Measurements from ENCODE around the gene APLNR.

Gene APLNR

DNA sequence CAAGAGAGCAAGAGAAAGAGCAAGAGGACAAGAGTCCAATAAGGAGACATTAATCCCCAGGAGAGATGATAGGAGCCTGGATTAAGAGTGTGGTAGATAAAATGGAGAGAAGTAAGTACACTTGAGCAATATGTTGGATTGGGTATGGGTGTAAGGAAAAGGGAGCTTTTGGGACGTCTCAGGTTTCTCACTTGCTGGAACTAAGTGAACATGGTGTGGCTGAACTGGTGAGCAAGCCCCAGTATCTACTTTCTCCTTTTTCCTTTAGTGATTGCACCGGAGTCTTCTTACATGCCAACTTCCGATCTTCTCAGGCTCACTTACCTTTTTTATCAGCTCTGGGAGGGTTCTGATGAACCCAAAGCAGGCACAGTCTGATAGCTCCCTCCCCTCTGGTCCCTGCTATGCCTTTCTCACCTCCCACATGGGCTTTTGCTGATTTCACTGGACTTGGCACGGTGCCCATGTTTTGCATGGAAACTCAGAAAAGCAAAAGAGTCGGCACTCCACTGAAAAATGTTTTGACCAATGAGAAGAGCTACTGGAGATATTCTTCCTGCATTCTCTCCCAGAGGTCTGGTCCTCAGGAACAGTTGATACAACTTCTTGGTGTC lies 14.5 kb upstream of the APLNR start:
- DNase-seq (ENCODE audit: low spot score) = no peak

DNA sequence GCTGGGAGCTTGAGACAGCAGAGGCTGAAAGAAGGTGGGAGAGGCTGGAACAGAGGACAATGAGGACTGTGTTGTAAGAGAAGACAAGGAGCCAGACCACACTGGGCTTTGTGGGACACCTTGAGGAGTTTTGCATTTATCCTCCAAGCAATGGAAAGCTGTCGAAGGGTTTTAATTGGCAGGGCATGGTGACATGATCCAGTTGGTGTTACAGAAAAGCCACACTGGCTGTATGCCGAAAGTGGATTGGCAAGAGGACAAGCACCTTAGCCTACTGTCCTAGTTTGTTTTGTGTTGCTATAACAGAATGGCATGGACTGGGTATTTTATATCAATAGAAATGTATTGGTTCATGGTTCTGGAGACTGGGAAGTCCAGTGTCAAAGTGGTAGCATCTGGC lies 14.0 kb upstream of the APLNR start:
- DNase-seq (ENCODE audit: low spot score) = no peak

DNA sequence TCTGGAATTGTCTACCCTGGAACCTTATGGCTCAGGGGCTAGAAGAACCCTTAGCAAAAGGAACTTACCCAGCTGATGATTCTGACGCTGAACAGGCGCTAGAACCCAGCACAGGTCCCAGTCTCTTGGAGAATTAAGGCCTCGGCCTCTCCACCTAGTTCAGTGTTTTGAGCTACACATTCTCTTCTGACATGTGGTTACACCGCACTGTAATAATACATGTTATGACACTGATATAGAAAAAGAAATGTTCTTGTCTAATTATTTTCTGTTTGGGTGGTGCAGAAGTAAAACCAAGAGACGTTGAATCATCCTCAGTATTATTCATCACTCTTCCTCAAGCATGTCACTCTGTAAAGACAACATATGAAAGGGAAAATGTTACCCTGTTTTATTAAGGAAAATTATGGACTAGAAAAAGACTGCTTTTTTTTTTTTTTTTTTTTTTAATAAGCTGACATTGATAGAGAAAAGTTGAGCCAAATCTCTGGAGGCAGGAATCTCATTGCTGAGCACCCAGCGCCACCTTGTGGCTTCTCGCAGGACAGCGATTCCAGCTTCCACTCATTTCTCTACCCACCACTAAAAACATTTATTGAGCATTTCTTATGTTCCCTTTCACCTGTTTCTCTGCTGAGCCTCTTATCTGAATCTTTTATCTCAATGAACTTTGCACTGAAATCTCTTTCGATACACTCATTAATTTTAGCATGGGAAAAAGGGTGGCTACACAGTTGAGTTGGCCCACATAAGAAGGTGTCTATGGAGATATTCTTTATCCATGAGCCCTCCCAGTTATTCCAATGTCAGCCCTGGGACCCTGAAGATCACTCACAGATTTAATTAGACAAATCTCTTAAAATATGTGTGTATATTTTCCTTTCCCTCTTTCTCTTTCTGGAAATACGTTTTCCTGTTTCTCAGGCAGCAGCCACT lies 12.6 kb upstream of the APLNR start:
- DNase-seq (ENCODE audit: low spot score) = no peak

DNA sequence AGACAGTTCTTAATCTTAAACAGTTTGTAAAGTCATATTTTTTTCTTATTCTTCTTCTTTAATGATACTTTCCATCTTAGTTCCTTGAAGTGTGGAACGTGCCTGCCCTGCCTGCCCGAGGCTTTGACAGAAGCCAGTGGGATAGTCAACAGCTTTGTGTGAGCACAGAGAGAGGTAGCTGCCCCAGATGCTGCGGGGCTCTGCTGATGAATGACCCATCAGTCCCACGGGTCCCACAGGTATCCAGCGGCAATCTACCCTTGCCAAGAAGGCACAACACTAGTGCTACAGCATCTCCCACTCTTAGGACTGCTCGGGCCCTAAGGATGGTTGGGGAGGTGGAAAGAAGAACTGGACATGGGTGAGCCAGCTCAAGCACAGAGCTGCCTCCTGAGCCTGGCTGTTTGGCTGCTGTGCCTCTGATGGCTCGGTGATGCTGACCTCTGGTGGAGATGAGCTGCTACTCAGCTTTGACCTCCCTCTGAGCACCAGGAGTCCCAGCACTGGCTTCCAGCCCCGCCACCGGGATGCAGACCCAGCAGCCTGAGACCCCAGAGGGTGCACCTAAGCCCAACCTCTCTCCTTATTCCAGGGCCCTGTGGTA lies 11.8 kb upstream of the APLNR start:
- DNase-seq (ENCODE audit: low spot score) = peak; percentile 88

DNA sequence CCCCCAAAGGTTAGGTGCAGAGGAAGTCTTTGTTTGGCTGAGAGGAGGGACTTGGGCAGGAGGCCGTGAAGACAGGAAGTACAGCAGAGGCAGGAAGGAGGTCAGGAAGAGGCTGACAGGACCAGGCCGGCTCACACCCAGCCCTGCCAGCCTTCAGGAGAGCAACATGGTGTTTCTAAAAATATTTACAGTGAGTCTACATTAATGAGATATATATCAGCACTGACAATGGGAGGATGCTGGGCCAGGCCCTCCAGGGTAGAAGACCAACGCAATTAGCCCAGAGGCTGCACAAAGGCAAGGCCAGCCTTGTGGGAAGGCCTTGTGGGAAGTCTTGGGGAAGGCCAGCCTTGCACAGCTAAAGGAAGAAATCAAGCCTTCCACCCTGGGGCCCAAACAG lies 7.9 kb upstream of the APLNR start:
- DNase-seq (ENCODE audit: low spot score) = no peak

DNA sequence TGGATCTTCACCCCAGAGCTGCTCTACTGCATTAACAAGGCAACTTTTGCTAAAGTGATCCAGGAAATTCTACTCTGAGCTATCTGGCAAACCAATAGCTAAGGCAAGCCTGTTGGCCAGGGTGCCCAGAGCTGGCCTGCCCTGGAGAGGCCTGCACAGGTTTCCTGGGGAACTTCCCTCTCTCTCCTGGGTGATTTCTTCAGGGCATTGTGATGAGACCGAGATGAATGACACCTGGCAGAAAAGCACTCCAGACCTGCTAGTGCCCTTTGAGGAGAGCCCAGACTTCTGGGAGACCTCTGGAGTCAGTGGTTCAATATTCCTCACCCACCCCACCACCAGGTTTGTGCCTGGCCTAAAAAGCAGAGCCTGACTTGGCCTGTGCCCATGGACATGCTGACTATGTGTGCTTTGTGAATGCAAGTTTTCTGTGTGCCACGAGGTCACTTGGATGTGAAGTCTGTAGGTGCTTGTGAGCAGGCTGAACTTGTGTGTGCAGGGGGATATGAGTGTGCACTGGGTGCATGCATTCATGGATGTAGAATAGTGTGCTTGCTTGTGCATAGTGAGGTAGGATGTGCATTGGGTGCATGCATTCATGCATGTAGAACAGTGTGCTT lies 4.4 kb upstream of the APLNR start:
- DNase-seq (ENCODE audit: low spot score) = no peak

DNA sequence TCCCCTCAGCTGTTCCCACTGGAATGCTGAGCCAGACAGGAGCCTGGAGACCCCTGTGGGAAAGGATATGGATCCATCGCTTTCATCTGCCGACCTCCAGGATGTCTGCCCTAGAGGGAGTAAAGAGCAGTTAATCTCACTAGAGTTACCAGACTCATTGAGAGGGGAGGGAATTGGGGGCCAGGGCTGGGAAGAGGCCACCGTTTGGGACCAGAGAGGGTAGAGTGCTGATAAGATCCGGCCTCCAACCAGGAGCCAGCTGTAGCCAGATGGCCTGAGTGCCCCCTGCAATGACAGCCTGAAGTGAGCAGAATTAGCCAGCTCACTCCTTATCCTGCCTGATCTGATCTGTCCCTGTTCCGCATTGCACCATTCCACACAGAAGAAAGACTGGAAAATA lies 3.7 kb upstream of the APLNR start:
- DNase-seq (ENCODE audit: low spot score) = no peak

DNA sequence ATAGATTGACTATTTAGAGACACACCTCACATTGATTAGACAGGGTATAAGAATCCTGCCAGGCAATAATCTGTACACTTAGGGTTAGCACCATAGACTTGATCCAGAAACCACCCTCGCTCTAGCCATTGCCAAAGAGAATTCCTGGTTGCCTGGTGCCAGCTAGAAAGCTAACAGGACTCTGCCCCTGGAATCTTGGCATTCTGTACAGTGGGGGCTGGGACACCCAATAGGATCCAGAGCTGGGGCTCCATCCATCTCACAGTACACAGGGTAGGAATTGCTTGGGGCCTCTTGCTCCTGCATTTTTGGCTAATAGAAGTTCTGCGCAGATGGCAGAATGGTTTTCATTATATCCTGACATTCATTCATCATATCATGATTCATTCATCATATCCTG lies 3.0 kb upstream of the APLNR start:
- DNase-seq (ENCODE audit: low spot score) = no peak

DNA sequence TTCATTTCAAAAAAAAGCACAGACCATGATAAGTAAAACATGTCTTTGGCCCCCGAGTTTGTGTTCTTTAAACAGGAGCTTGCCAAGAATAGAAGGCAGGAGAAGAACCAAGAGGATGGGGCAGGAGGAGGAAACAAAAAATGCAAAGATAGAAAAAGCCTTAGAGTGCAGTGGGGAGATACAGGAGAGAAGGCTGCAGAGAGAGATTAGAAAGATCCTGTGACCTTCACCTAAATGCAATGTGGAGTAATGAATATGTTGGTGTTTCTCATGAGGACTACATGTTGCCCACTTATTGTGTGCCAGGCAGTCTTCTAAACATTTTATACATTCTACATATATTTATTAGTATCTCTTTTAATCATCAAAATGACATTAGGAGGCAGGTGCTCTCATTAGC lies 2.3 kb upstream of the APLNR start:
- no peak for DNase-seq (ENCODE audit: low spot score)

DNA sequence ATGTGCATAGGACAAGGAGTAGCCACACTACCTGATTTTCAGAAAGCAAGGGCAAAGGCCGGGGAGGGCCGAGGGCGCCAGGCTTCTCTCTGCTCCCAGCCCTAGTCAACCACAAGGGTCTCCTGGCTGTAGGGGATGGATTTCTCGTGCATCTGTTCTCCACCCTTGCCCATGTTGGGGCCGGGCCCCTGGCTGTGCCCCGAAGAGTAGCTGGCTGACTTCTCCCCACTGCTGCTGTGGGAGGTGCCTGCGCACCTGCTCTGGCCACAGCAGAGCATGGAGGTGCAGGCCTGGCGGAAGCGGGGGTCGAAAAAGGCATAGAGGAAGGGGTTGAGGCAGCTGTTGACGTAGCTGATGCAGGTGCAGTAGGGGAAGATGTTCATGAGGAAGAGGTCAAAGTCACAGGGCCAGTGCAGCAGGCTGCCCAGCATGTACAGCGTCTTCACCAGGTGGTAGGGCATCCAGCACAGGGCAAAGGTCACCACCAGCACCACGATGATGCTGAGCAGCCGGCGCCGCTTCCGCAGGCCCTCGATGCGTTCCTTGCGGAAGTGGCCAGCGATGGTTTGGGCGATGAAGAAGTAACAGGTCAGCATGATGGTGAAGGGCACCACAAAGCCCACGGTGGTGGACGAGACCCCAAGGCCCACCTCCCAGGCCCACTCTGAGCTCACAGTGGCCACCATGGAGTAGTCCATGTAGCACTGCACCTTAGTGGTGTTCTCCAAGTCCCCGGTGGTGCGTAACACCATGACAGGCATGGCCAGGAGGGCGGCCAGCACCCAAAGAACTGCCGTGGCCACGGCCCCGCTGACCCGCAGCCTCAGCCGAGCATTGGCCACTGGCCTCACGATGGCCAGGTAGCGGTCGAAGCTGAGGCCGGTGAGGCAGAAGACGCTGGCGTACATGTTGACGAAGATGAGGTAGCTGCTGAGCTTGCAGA lies 1.0 kb downstream of the APLNR start:
- no peak for DNase-seq (ENCODE audit: low spot score)

DNA sequence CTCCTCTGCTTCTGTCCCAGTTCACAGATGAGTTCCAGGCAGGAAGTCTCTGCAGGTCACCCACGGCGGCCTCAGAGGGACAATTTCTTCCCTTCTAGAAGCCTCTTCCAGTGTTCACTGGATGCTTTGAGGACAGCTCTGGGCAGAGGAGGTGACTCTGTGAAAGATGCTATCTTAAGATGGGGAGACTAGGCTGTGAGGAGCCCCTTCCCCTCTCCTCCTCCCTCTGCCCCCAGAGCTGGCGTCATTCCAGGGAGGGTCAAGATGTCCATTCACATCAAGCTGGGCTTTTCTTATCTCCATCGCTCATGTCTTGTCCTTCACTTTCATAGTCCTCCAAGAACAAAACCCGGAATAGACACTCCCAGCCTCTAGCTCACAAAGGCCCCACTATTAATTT lies 3.3 kb downstream of the APLNR start:
- no peak for DNase-seq (ENCODE audit: low spot score)

DNA sequence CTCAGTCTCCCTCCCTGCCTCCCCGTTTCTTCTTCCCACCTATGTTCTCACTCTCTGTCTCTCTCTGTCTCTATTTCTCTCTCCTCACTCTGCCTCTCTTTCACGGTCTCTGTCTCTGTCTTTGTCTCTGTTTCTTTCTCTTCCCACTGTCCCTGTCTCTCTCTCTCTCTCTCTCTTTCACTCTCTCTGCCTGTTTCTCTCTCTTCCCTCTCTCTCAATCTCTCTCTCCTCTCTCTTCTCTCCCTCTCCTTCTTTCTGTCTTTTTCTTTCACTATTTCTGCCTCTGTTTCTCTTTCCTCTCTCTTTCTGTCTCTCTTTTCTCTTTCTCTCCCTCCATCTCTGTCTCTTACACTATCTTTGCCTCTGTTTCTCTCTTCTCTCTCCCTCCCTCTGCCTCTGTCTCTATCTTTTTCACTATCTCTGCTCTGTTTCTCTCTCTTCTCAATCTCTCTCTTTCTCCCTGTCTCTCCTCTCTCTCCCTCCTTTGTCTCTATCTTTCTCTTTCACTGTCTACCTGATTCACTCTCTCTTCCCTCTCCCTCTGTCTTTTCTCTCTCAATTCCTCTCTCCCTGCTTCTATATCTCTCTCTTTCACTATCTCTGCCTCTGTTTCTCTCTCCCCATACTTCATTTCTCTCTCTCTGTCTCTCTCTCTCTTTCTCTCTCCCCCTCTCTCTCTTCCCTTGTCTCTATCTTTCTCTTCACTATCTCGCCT lies 5.4 kb downstream of the APLNR start:
- DNase-seq (ENCODE audit: low spot score) = no peak

DNA sequence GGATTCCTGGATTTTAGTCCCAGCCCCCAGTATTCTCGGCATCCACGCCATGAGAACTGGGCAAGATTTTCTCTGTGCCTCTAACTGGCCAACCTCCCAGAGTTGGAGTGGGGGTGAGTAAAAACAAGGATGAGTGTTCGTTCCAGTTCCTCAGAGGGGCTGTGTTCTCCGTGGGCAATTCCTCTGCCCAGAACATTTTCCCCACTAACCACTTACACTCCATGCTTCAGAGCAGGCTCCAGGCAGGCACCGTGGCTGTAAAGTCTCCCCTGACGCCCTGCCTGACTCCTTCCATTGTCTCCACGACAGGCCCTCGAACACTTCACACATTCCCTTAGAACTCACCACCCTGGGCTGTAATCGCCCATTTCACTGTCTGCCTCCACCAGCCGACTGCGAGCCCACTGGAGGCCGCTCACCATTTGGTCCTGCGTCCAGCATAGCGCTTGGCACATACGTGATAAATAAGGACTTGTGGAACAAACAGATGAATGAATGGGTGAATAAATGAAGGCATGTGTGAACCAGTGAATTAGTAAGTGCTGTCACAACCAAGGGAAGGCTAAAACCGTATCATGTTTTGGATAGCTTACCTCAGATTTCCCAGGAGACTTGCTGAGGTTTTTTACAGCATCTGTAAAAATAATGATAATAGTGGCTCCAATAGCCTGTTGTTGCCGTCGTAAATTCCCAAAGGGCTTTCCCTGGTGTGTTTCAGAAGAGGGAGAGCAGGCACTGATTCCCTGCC lies 6.1 kb downstream of the APLNR start:
- no peak for DNase-seq (ENCODE audit: low spot score)

DNA sequence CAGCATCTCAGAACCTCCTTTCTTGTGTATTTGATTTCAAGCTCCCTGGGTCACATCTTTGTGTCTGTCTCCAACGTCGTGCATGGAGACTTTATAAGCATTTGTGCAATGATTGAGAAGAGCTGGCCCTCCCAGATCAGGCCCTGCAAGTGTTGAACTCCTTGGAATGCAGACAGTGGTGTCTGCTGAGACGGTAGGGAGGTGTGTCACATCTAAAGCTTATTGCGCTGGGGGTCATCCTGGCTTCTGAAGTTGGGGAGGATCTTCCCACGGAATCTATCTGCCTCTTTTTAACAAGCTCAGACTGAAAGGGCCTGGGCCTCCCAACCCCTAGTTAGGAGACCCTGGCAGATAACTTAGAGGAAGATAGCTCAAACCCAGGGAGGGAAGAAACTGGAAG lies 6.7 kb downstream of the APLNR start:
- no peak for DNase-seq (ENCODE audit: low spot score)

DNA sequence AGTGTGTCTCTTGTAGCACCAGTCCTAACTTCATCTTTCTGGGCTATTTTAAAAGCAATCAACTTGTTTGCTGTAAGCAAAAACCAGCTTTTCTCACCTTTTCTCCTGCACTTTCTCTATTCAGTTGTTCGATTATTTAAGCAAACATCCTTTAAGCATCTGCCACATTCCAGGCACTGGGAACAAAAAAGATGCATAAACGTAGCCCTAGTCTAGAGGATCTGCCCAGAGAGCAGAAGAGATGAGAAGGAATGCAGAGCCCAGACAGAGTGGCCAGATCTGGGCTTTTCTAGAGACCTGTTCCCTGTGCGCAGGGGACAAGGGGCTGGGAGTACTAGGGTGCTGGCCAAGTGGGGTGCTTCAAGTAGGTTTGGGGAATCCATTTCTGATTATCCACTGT lies 8.4 kb downstream of the APLNR start:
- no peak for DNase-seq (ENCODE audit: low spot score)

DNA sequence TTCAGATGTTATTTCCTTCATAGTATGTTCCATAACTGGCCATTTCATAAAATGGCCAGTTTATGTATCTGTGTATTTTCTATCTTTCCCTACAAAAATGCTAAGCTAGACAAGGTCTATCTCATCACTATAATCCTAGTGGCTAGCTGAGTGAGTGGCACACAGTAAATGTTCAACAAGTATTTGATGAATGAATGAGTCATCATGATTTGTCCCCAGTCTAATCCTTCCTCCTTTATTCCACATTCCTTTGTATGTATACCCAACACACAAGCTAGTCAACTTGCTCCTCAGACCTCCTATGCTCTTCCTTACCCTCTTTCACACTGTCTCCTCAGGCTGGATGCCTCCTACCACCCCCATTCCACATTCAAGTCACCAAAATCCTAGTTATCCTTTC lies 12.5 kb downstream of the APLNR start:
- no peak for DNase-seq (ENCODE audit: low spot score)

DNA sequence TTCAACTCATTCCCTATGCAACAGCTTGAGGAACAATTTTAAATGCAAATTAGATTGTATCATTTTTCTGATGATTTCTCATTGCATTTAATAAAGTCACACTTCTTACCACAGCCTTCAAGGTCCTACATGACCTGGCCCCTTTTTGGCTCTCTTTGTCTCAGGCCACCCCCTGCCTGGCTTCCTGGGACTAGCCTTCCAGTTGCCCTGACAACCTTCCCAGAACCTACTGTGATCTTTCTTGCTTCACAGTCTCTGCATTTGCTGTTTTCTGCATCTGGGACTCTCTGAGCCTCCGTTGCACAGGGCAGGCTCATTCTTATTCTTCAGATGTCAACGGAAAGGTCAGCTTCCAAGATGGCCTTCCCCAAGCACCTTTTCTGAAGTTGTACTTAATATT lies 12.9 kb downstream of the APLNR start:
- DNase-seq (ENCODE audit: low spot score) = no peak

DNA sequence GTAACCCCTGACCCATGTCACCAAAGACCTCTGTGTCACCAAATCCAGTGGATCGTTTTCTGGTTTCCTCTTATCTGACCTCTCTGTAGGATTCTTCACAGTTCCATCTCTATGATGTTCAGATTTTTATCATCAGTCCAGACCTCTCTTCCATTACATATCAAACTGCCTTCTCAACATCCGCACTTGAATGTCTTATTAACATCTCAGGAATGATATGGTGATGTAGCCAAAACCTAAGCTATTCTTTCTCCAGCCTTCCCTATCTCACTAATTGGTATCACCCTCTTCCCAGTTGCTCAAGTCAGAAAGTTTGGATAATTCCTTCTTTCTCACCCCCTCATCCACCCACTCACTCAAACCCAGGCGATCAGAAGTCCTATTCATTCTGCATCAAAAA lies 13.4 kb downstream of the APLNR start:
- no peak for DNase-seq (ENCODE audit: low spot score)

DNA sequence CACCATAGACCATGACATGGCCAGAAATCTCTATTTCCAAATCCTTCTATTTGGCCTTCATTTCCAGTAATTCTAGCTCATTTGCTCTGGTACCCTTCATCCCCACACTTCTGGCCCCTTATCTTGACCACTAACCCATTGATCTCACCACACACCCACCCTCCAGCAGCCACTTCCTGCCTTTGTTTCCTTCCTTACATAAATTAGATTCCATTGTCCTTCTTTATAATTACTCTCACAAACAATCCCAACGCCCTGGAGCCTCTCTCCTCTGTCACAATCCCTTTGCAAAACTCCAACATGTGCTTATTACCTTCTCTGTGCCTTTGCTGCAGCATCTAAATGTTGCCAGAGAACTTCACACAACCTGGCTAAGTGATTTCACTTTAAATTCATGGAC lies 14.8 kb downstream of the APLNR start:
- DNase-seq (ENCODE audit: low spot score) = no peak

DNA sequence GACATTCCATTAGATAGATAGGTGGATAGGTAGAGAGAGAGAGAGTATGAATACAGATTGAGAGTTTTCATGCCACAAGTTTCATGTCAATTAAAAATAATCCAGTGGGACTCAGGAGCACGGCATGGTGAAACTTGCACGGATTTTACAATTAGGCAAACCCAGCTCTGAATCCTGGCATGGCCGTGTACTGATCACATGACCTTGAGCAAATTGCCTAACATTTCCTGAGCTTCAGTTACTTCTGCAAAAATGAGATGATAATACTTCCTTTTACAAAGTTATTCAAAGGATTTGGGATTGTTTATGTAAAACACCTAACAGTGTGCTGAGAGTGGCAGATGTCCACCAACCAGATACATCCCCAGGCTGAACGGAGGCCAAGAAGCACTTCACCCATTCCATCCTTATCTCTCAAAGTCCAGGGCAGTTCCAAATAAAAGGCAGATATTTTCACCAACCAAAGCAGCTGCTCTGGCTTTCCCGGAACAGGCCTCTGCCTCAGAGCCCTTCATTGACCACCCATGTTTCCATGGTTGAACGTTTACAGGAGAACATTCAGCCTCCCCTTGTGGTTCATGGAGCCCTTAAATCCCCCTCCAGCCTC lies 17.9 kb downstream of the APLNR start:
- no peak for DNase-seq (ENCODE audit: low spot score)

Measured in ecto neural progenitor cell (in vitro differentiated cells).